ENCODE data around the gene PUM1. TPM values are rescaled to one million over a fixed set of nuclear protein-coding genes. Genes with fewer than 3 reads are reported as not detected.

The PUM1 gene
- total and polyA plus RNA-seq, 7 experiments from 2014 or later, result 114 to 226 (median 154) TPM

DNA sequence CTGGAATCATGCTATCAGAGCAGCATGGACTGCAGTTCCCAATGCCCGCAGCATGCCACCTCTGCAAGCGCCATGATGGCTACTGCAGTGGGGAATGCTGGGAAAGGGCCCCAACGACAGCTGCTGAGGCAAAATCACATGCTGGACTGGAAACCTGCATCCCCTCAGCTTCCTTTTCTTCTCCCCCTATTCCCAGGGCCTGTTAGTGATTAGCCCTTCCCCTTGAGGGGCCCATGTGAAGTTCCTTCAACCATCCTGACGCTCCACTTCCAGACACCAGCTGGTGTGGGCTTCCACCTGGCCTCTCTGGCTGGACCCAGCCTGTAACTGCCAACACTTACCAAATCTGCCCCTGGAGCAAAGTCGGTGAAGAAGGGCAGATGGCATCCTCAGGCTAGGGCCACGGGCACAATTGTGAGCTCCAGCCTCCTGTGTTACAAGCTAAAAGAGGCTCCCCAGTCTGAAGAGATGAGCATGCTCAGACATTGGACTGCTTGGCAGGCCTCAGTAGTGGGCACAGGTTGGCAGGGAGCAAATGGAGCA lies 134.8 kb downstream of the PUM1 start:
- H3K36me3 ChIP-seq (ENCODE audit: control insufficient read depth in 2 of 3, insufficient read depth in 3 of 3, low read length in 3 of 3), result peaks cover 14 to 35% (median 21%) of the 10 kb centered on the region in 3 experiments
- POLR2A ChIA-PET, result interaction anchor here (0.6 kb wide), 1 partner anchor 9 kb away, joined by 4 read pairs; no protein-coding TSS in a partner anchor
- peak overlapping the region in 5 of 9 donors; percentile 10 to 36 (median 33) for H3K27ac Mint-ChIP-seq
- no peak overlapping the region for H3K4me3 ChIP-seq (ENCODE audit: low read length)
- DNase-seq (no peak), ATAC-seq (no peak)
- intact Hi-C loops (cut with micrococcal nuclease), result no loop called here
- no peaks in the 10 kb centered on the region for H3K9me3 ChIP-seq (ENCODE audit: control insufficient read depth in 2 of 3, low read length in 3 of 3)
- peaks cover 4 to 24% (median 16%) of the 10 kb centered on the region in 5 donors for H3K36me3 Mint-ChIP-seq
- H3K27me3 Mint-ChIP-seq, result no peaks in the 10 kb centered on the region
- no peak overlapping the region for H3K27ac ChIP-seq (ENCODE audit: low read depth, low read length)
- peaks cover 0 to 6% (median 0%) of the 10 kb centered on the region in 7 donors for H3K4me1 Mint-ChIP-seq
- peaks cover 0 to 11% of the 10 kb centered on the region in 2 donors for H3K4me1 ChIP-seq (ENCODE audit: control insufficient read depth in 2 of 2, insufficient read depth in 2 of 2, low read length in 2 of 2)
- H3K27me3 ChIP-seq (ENCODE audit: control insufficient read depth in 2 of 2, insufficient read depth in 2 of 2, low read length in 2 of 2), result no peaks in the 10 kb centered on the region
- CTCF ChIA-PET, result interaction anchor here (0.6 to 1.1 kb wide), 2 partner anchors 14 to 66 kb away, joined by 3 read pairs; no protein-coding TSS in a partner anchor
- peaks cover 0 to 8% (median 0%) of the 10 kb centered on the region in 11 donors for H3K9me3 Mint-ChIP-seq
- H3K4me3 Mint-ChIP-seq, result peak overlapping the region in 1 of 10 donors; percentile 30

GRCh38 chr1:30929944-30930525 lies 135.5 kb downstream of the PUM1 start:
- Mint-ChIP-seq H3K27me3 (no peaks in the 10 kb centered on the region), H3K27ac (peak overlapping the region in 2 of 9 donors; percentile 13 to 36), H3K4me1 (peaks cover 0 to 6% (median 0%) of the 10 kb centered on the region in 7 donors), H3K4me3 (no peak overlapping the region), H3K36me3 (peaks cover 4 to 20% (median 13%) of the 10 kb centered on the region in 5 donors), H3K9me3 (peaks cover 0 to 5% (median 0%) of the 10 kb centered on the region in 11 donors)
- Histone ChIP-seq H3K27me3 (ENCODE audit: control insufficient read depth in 2 of 2, insufficient read depth in 2 of 2, low read length in 2 of 2) (no peaks in the 10 kb centered on the region), H3K27ac (ENCODE audit: low read depth, low read length) (no peak overlapping the region), H3K4me3 (ENCODE audit: low read length) (no peak overlapping the region), H3K9me3 (ENCODE audit: control insufficient read depth in 2 of 3, low read length in 3 of 3) (no peaks in the 10 kb centered on the region), H3K4me1 (ENCODE audit: control insufficient read depth in 2 of 2, insufficient read depth in 2 of 2, low read length in 2 of 2) (peaks cover 0 to 11% of the 10 kb centered on the region in 2 donors), H3K36me3 (ENCODE audit: control insufficient read depth in 2 of 3, insufficient read depth in 3 of 3, low read length in 3 of 3) (peaks cover 12 to 29% (median 21%) of the 10 kb centered on the region in 3 experiments)
- POLR2A ChIA-PET, result interaction anchor here (0.6 kb wide), 1 partner anchor 8 kb away, joined by 4 read pairs; no protein-coding TSS in a partner anchor
- DNase-seq (no peak), ATAC-seq (no peak)
- intact Hi-C loops (cut with micrococcal nuclease), result loop anchor here (1.0 to 5.0 kb wide), 4 partner anchors 129 to 213 kb away; no protein-coding TSS in a partner anchor
- CTCF ChIA-PET, result interaction anchor here (0.6 to 2.1 kb wide), 5 partner anchors 12 to 211 kb away, joined by 3 to 9 read pairs (median 3); no protein-coding TSS in a partner anchor

DNA sequence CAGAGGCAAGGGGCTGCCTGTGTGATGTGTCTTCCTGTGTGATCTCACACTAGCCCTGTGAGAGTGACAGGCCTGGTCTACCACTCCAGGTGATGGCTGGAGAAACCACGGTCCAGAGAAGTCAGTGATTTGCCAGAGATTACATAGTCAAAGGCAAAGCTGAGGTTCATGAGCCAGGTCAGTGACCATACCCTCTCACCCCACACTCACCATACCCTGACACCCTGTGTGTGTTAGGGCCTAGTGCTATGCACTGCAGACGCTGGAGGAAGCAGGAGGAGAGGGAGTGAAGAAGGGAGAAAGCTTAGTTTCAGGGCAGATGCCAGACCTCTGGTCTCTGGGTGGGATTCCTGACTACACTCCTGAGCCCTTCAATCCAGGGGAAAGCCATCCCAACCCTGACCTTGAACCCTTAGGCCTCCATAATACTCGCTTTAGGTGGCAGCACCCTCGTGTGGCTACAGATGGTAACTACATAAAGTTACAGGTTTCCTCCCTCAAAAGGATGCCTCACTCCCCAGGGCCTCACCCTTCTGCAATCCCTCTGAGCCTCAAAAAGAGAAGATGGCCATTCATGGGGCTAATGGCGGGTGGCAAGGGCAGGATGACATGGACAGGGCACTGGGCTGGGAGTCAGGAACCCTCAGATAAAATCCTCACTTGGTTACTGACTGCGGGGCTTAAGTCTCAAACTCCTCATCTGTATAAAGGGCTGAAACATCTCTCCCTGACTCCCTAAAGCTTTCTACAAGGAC lies 136.2 kb downstream of the PUM1 start:
- Histone ChIP-seq H3K4me1 (ENCODE audit: control insufficient read depth in 2 of 2, insufficient read depth in 2 of 2, low read length in 2 of 2) (peaks cover 0 to 11% of the 10 kb centered on the region in 2 donors), H3K4me3 (ENCODE audit: low read length) (no peak overlapping the region), H3K9me3 (ENCODE audit: control insufficient read depth in 2 of 3, low read length in 3 of 3) (no peaks in the 10 kb centered on the region), H3K36me3 (ENCODE audit: control insufficient read depth in 2 of 3, insufficient read depth in 3 of 3, low read length in 3 of 3) (peaks cover 4 to 22% (median 14%) of the 10 kb centered on the region in 3 experiments), H3K27ac (ENCODE audit: low read depth, low read length) (no peak overlapping the region), H3K27me3 (ENCODE audit: control insufficient read depth in 2 of 2, insufficient read depth in 2 of 2, low read length in 2 of 2) (no peaks in the 10 kb centered on the region)
- ATAC-seq (peak; percentile 82), DNase-seq (peak in 7 of 9 donors; percentile 24 to 53 (median 41))
- Mint-ChIP-seq H3K27ac (peak overlapping the region in 7 of 9 donors; percentile 20 to 71 (median 48)), H3K4me1 (peaks cover 0 to 6% (median 0%) of the 10 kb centered on the region in 7 donors), H3K36me3 (peaks cover 0 to 13% (median 8%) of the 10 kb centered on the region in 5 donors), H3K4me3 (no peak overlapping the region), H3K9me3 (peaks cover 0 to 3% (median 0%) of the 10 kb centered on the region in 11 donors), H3K27me3 (no peaks in the 10 kb centered on the region)
- CTCF ChIA-PET, result interaction anchor here (0.6 to 2.3 kb wide), 8 partner anchors 13 to 210 kb away, joined by 3 to 16 read pairs (median 4); no protein-coding TSS in a partner anchor
- POLR2A ChIA-PET, result no interaction called here
- intact Hi-C loops (cut with micrococcal nuclease), result loop anchor here (1.0 to 5.0 kb wide), 4 partner anchors 128 to 212 kb away; no protein-coding TSS in a partner anchor

DNA sequence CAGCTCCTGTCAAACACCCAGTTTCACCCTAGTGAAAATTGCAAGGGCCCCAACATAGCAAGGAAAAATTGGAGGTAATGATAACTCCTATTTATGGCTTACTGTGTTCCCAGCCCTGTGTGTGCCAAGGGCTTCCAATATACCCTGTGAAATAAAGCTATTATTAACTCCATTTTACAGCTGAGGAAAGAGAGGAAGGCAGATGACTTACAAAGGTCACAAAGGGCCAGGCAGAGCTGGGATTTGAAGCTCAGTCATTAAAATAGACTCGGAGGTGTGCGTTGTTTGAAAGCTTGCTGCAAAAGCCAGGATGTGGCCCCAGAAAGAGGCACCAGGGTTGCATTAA lies 136.8 kb downstream of the PUM1 start:
- H3K4me1 ChIP-seq (ENCODE audit: control insufficient read depth in 2 of 2, insufficient read depth in 2 of 2, low read length in 2 of 2), result peaks cover 0 to 11% of the 10 kb centered on the region in 2 donors
- DNase-seq (no peak), ATAC-seq (no peak)
- no peak overlapping the region for H3K27ac ChIP-seq (ENCODE audit: low read depth, low read length)
- no peak overlapping the region for H3K4me3 Mint-ChIP-seq
- no peak overlapping the region for H3K4me3 ChIP-seq (ENCODE audit: low read length)
- CTCF ChIA-PET, result interaction anchor here (0.9 to 2.3 kb wide), 6 partner anchors 14 to 210 kb away, joined by 3 to 16 read pairs (median 4); no protein-coding TSS in a partner anchor
- H3K27me3 Mint-ChIP-seq, result no peaks in the 10 kb centered on the region
- no peaks in the 10 kb centered on the region for H3K9me3 ChIP-seq (ENCODE audit: control insufficient read depth in 2 of 3, low read length in 3 of 3)
- no peaks in the 10 kb centered on the region for H3K27me3 ChIP-seq (ENCODE audit: control insufficient read depth in 2 of 2, insufficient read depth in 2 of 2, low read length in 2 of 2)
- peak overlapping the region in 1 of 9 donors; percentile 28 for H3K27ac Mint-ChIP-seq
- intact Hi-C loops (cut with micrococcal nuclease), result loop anchor here (1.0 to 5.0 kb wide), 4 partner anchors 127 to 211 kb away; no protein-coding TSS in a partner anchor
- H3K4me1 Mint-ChIP-seq, result peaks cover 0 to 4% (median 0%) of the 10 kb centered on the region in 7 donors
- POLR2A ChIA-PET, result no interaction called here
- H3K36me3 Mint-ChIP-seq, result peaks cover 0 to 8% (median 5%) of the 10 kb centered on the region in 5 donors
- peaks cover 0 to 3% (median 0%) of the 10 kb centered on the region in 11 donors for H3K9me3 Mint-ChIP-seq
- H3K36me3 ChIP-seq (ENCODE audit: control insufficient read depth in 2 of 3, insufficient read depth in 3 of 3, low read length in 3 of 3), result peaks cover 4 to 16% (median 8%) of the 10 kb centered on the region in 3 experiments

DNA sequence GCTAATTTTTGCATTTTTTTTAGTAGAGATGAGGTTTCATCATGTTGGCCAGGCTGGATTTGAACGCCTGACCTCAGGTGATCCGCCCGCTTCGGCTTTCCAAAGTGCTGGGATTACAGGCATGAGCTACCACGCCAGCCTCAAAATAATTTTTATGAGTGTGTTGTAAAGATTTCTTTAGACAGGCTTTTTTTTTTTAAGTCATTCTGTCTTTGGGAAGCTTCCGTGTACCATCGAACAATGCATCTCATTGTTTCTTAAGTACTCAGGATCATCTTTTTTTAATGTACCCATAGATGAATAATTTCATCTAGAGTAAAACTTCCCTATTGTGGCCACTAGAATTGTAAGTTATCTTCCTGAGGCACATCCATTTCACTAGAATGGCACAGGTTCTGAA lies 137.3 kb downstream of the PUM1 start:
- H3K4me1 Mint-ChIP-seq, result peaks cover 0 to 4% (median 0%) of the 10 kb centered on the region in 7 donors
- Histone ChIP-seq H3K4me1 (ENCODE audit: control insufficient read depth in 2 of 2, insufficient read depth in 2 of 2, low read length in 2 of 2) (peaks cover 0 to 11% of the 10 kb centered on the region in 2 donors), H3K9me3 (ENCODE audit: control insufficient read depth in 2 of 3, low read length in 3 of 3) (no peaks in the 10 kb centered on the region), H3K4me3 (ENCODE audit: low read length) (no peak overlapping the region), H3K36me3 (ENCODE audit: control insufficient read depth in 2 of 3, insufficient read depth in 3 of 3, low read length in 3 of 3) (peaks cover 4 to 11% (median 5%) of the 10 kb centered on the region in 3 experiments), H3K27ac (ENCODE audit: low read depth, low read length) (no peak overlapping the region), H3K27me3 (ENCODE audit: control insufficient read depth in 2 of 2, insufficient read depth in 2 of 2, low read length in 2 of 2) (no peaks in the 10 kb centered on the region)
- H3K4me3 Mint-ChIP-seq, result no peak overlapping the region
- intact Hi-C loops (cut with micrococcal nuclease), result loop anchor here in 1 of 2 donors (5.0 kb wide), 1 partner anchor 211 kb away; no protein-coding TSS in a partner anchor
- H3K36me3 Mint-ChIP-seq, result peaks cover 0 to 8% (median 3%) of the 10 kb centered on the region in 5 donors
- DNase-seq (no peak), ATAC-seq (no peak)
- peaks cover 0 to 3% (median 0%) of the 10 kb centered on the region in 11 donors for H3K9me3 Mint-ChIP-seq
- CTCF ChIA-PET, result interaction anchor here (0.8 to 2.3 kb wide), 6 partner anchors 14 to 209 kb away, joined by 3 to 16 read pairs (median 4); no protein-coding TSS in a partner anchor
- no peak overlapping the region for H3K27ac Mint-ChIP-seq
- peaks cover 0 to 2% (median 0%) of the 10 kb centered on the region in 5 donors for H3K27me3 Mint-ChIP-seq
- POLR2A ChIA-PET, result no interaction called here

GRCh38 chr1:30927448-30927847 lies 138.1 kb downstream of the PUM1 start:
- no peak for DNase-seq
- intact Hi-C loops (cut with micrococcal nuclease), result loop anchor here in 1 of 2 donors (5.0 kb wide), 1 partner anchor 210 kb away; no protein-coding TSS in a partner anchor
- Histone ChIP-seq H3K4me3 (ENCODE audit: low read length) (no peak overlapping the region), H3K27me3 (ENCODE audit: control insufficient read depth in 2 of 2, insufficient read depth in 2 of 2, low read length in 2 of 2) (peaks cover 0 to under 1% of the 10 kb centered on the region in 2 donors), H3K4me1 (ENCODE audit: control insufficient read depth in 2 of 2, insufficient read depth in 2 of 2, low read length in 2 of 2) (peaks cover 0 to 11% of the 10 kb centered on the region in 2 donors), H3K36me3 (ENCODE audit: control insufficient read depth in 2 of 3, insufficient read depth in 3 of 3, low read length in 3 of 3) (peaks cover 0 to 5% (median 4%) of the 10 kb centered on the region in 3 experiments), H3K9me3 (ENCODE audit: control insufficient read depth in 2 of 3, low read length in 3 of 3) (no peaks in the 10 kb centered on the region), H3K27ac (ENCODE audit: low read depth, low read length) (no peak overlapping the region)
- CTCF ChIA-PET, result interaction anchor here (0.8 to 2.3 kb wide), 2 partner anchors 28 to 126 kb away, joined by 3 to 16 read pairs; no protein-coding TSS in a partner anchor
- Mint-ChIP-seq H3K36me3 (peaks cover 0 to 2% (median 0%) of the 10 kb centered on the region in 5 donors), H3K4me1 (peaks cover 0 to 4% (median 0%) of the 10 kb centered on the region in 7 donors), H3K27ac (no peak overlapping the region), H3K9me3 (peaks cover 0 to 3% (median 0%) of the 10 kb centered on the region in 11 donors), H3K4me3 (no peak overlapping the region), H3K27me3 (peaks cover 0 to 5% (median 0%) of the 10 kb centered on the region in 5 donors)
- no peak for ATAC-seq
- POLR2A ChIA-PET, result no interaction called here

Data from naive thymus-derived CD4-positive, alpha-beta T cell (primary cell).